SK-N-SH (cell line): ENCODE data around the gene SLC16A5. TPM values are rescaled to one million over a fixed set of nuclear protein-coding genes. Genes with fewer than 3 reads are reported as not detected.

Experiments
- CTCF ChIA-PET: fragments of 300-600, 350-600 bp; formaldehyde crosslinking; extraction: SDS; loops from one replicate; lab custom pipeline; 2021; lab: Yijun Ruan, JAX
- POLR2A ChIA-PET: fragments of 350-600 bp; sonication (Branson Sonifier 250); formaldehyde crosslinking; extraction: SDS; loops from one replicate; lab custom pipeline; 2020; ENCODE audit warnings: antibody characterized with exemption, inconsistent platforms; lab: Yijun Ruan, JAX
- DNase-seq: peaks from one replicate; pipeline ENCODE4 v3.0.0; 2012
- H2AFZ ChIP-seq: fragments of 200-600 bp; sonication (generic); 2 replicates; pipeline ENCODE4 v1.8.1; 2016; ENCODE audit warnings: antibody characterized with exemption, mild to moderate bottlenecking, low read depth
- H3F3A ChIP-seq: fragments of 200-600 bp; sonication (generic); replicated peaks from 2 replicates; pipeline ENCODE3; 2016; ENCODE audit warnings: antibody characterized with exemption, mild to moderate bottlenecking; ENCODE audit not compliant: insufficient read depth
- H3K27ac ChIP-seq, 2 experiments: fragments of 200-500 bp in 1 of 2; fragments of 200-600 bp in 1 of 2; sonication (Bioruptor generic) in 1 of 2; sonication (generic), shearing (Covaris generic) in 1 of 2; 2 replicates each; pipeline versions ENCODE4 v1.5.1 to v1.6.1; 2014 to 2016; ENCODE audit warnings: low read depth in 2 of 2, inconsistent platforms in 1 of 2, low read length in 1 of 2, mild to moderate bottlenecking in 1 of 2, mixed read lengths in 1 of 2
- H3K27me3 ChIP-seq: fragments of 200-600 bp; sonication (generic), shearing (Covaris generic); 2 replicates; pipeline ENCODE4 v1.6.1; 2016; ENCODE audit warnings: mixed run types; ENCODE audit not compliant: insufficient read depth
- H3K36me3 ChIP-seq, 2 experiments: fragments of 200-500 bp in 1 of 2; fragments of 200-600 bp in 1 of 2; sonication (Bioruptor generic) in 1 of 2; sonication (generic) in 1 of 2; replicated peaks in 1 of 2; 2 replicates each; pipeline versions ENCODE3 to v1.5.1; 2014 to 2016; ENCODE audit warnings: low read length in 1 of 2, mild to moderate bottlenecking in 1 of 2; ENCODE audit not compliant: insufficient read depth in 2 of 2, control insufficient read depth in 1 of 2
- H3K4me1 ChIP-seq, 2 experiments: fragments of 200-500 bp in 1 of 2; fragments of 200-600 bp in 1 of 2; sonication (Bioruptor generic) in 1 of 2; sonication (generic), shearing (Covaris generic) in 1 of 2; 2 replicates each; pipeline versions ENCODE4 v1.5.1 to v1.6.1; 2014 to 2016; ENCODE audit warnings: low read depth in 1 of 2, low read length in 1 of 2, mixed run types in 1 of 2; ENCODE audit not compliant: insufficient read depth in 2 of 2, control insufficient read depth in 1 of 2
- H3K4me2 ChIP-seq: fragments of 200-600 bp; sonication (generic), shearing (Covaris generic); 2 replicates; pipeline ENCODE4 v1.6.1; 2017; ENCODE audit warnings: mixed run types
- H3K4me3 ChIP-seq, 2 experiments: fragments of 200-500 bp in 1 of 2; fragments of 200-600 bp in 1 of 2; sonication (Bioruptor generic) in 1 of 2; sonication (generic), shearing (Covaris generic) in 1 of 2; 2 replicates each; pipeline versions ENCODE4 v1.5.1 to v1.8.1; 2014 to 2016; ENCODE audit warnings: low read depth in 2 of 2, inconsistent platforms in 1 of 2, low read length in 1 of 2, mild to moderate bottlenecking in 1 of 2, mixed read lengths in 1 of 2, moderate library complexity in 1 of 2
- H3K79me2 ChIP-seq: fragments of 200-600 bp; sonication (generic); 2 replicates; pipeline ENCODE4 v1.8.1; 2017; ENCODE audit warnings: mild to moderate bottlenecking; ENCODE audit not compliant: insufficient read depth
- H3K9ac ChIP-seq: fragments of 200-600 bp; sonication (generic); 2 replicates; pipeline ENCODE4 v1.6.1; 2017; ENCODE audit warnings: mixed run types
- H3K9me2 ChIP-seq: fragments of 200-600 bp; sonication (generic); 2 replicates; pipeline ENCODE4 v1.6.1; 2017; ENCODE audit warnings: mixed run types
- H3K9me3 ChIP-seq: fragments of 200-600 bp; sonication (generic); 2 replicates; pipeline ENCODE4 v1.6.1; 2017; ENCODE audit warnings: mixed run types, mild to moderate bottlenecking, moderate library complexity
- H4K20me1 ChIP-seq: fragments of 200-600 bp; sonication (generic); 2 replicates; pipeline ENCODE4 v1.6.1; 2017; ENCODE audit warnings: mild to moderate bottlenecking, mixed run types; ENCODE audit not compliant: insufficient read depth
- EP300 ChIP-seq, 2 experiments: IDR thresholded peaks; 2 replicates each; pipeline versions ENCODE4 v1.4.0 to v1.6.1; 2012; ENCODE audit warnings: borderline replicate concordance in 1 of 2, low read depth in 1 of 2, low read length in 1 of 2
- EZH2phosphoT487 ChIP-seq: fragments of 200-600 bp; sonication (generic); IDR thresholded peaks from 2 replicates; pipeline ENCODE4 v1.6.1; 2017; ENCODE audit warnings: low read depth, mixed run types, mild to moderate bottlenecking, antibody characterized with exemption, moderate library complexity, borderline replicate concordance
- FOSL2 ChIP-seq: IDR thresholded peaks from 2 replicates; pipeline ENCODE4 v1.4.0; 2012; ENCODE audit warnings: low read depth, mild to moderate bottlenecking, moderate library complexity, borderline replicate concordance
- GABPA ChIP-seq: IDR thresholded peaks from 2 replicates; pipeline ENCODE4 v1.4.0; 2012; ENCODE audit warnings: low read depth, mild to moderate bottlenecking
- GATA2 ChIP-seq: sonication (generic); formaldehyde crosslinking; IDR thresholded peaks from 2 replicates; pipeline ENCODE4 v1.5.0; 2020; ENCODE audit warnings: mild to moderate bottlenecking, missing genetic modification reagents
- JUND ChIP-seq: IDR thresholded peaks from 2 replicates; pipeline ENCODE4 v1.4.0; 2012
- MEF2A ChIP-seq: IDR thresholded peaks from 2 replicates; pipeline ENCODE4 v1.4.0; 2012; ENCODE audit warnings: low read depth, borderline replicate concordance
- MXI1 ChIP-seq: IDR thresholded peaks from 2 replicates; pipeline ENCODE4 v1.6.1; 2012; ENCODE audit warnings: mild to moderate bottlenecking, low read depth, low read length, improper control_type of control experiment
- RCOR1 ChIP-seq: fragments of 150-350 bp; IDR thresholded peaks from 2 replicates; pipeline ENCODE4 v1.6.1; 2017; ENCODE audit warnings: antibody characterized with exemption, low read length
- RFX5 ChIP-seq: IDR thresholded peaks from 2 replicates; pipeline ENCODE4 v1.6.1; 2012; ENCODE audit warnings: mild to moderate bottlenecking, improper control_type of control experiment, low read length
- RXRA ChIP-seq: IDR thresholded peaks from 2 replicates; pipeline ENCODE4 v1.4.0; 2012; ENCODE audit warnings: low read depth, mild to moderate bottlenecking, borderline replicate concordance
- SIN3A ChIP-seq: IDR thresholded peaks from 2 replicates; pipeline ENCODE4 v1.6.1; 2012; ENCODE audit warnings: low read depth, mild to moderate bottlenecking, low read length, moderate library complexity, borderline replicate concordance
- TEAD4 ChIP-seq: IDR thresholded peaks from 2 replicates; pipeline ENCODE4 v1.4.0; 2012; ENCODE audit warnings: mild to moderate bottlenecking, borderline replicate concordance; ENCODE audit not compliant: insufficient read depth
- YY1 ChIP-seq: IDR thresholded peaks from 2 replicates; pipeline ENCODE4 v1.4.0; 2012; ENCODE audit warnings: low read depth, mild to moderate bottlenecking
- ZBTB33 ChIP-seq: IDR thresholded peaks from 2 replicates; pipeline ENCODE4 v1.4.0; 2012; ENCODE audit warnings: low read depth, borderline replicate concordance
- WGBS: methylation state at CpG from one replicate; pipeline ENCODE4 v1.1.6; 2017; ENCODE audit warnings: low lambda C conversion rate; 5-methylcytosine and 5-hydroxymethylcytosine counted together
- polyA plus RNA-seq, 3 experiments: library from polyadenylated mRNA; depleted of rRNA; stranded (reverse); fragments of >200 nt; gene quantifications; 2 replicates each; pipeline ENCODE4 v1.2.3, GENCODE V29; 2012
- TF ChIP-seq, protein P1 (sequence below): fragments of 150-350 bp; IDR thresholded peaks from 2 replicates; pipeline ENCODE4 v1.6.1; 2017; ENCODE audit warnings: antibody characterized with exemption, low read length, low read depth, borderline replicate concordance
- TF ChIP-seq, protein P2 (sequence below): IDR thresholded peaks from 2 replicates; pipeline ENCODE4; 2012
- TF ChIP-seq, protein P3 (sequence below): fragments of 200-600 bp; sonication (generic); IDR thresholded peaks from 2 replicates; pipeline ENCODE4 v1.6.1; 2017; ENCODE audit warnings: antibody characterized with exemption, mild to moderate bottlenecking, moderate library complexity

SLC16A5 gene
- polyA plus RNA-seq, 1 of the 3 experiments (the other 2 are of a cell fraction) = 0.03 TPM

DNA sequence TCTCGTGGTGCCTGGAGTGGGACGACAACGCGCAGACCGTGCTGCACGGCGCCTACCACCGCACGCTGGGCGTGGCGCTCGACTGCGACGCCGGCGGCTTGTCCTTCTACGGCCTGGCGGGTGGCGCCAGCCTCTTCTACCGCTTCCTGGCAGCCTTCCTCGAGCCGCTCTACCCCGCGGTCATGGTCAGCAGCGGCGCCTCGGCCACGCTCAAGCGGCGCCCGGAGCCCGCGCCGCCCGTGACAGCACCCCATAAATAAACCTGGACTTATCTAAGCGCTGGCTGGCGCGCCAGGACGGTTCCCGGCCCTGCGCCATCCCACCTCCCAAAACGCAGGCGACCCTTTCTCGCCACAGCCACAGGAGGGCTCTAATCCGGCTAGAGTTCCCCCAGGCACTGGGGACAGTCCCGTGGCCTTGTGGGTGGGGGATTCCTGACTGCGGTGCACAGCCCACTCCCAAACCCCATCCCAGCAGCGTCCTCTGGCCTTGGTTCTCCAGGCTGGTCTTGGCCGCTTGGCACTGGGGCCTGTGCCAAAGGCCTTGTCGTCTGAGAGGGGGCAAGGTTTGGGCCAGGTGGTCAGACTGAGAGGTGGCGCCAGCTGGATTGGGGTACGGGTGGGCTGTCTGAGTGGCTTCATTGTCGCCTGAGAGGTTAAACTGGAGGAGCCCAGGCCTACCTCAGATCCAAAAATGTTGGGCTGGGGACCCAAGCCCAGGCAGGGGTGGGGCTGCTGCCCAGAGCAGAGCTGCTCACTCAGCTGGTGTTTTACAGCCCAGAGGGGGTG, 10.1 kb upstream of the SLC16A5 start:
- TF ChIP-seq SIN3A (no peak), RFX5 (no peak), ZBTB33 (no peak), MEF2A (no peak), GABPA (no peak), EP300 (IDR thresholded peaks at IDR 0.05; ENCODE audit: borderline replicate concordance in 1 of 2, low read depth in 1 of 2, low read length in 1 of 2) (no peak), RXRA (no peak), EZH2phosphoT487 (no peak), GATA2 (no peak), MXI1 (no peak), RCOR1 (no peak)
- TF ChIP-seq, all 33 proteins: peak for 0
- Histone ChIP-seq H3K4me2 (0 out of 2 replicates have a peak overlapping the region, but pooled peaks have one; percentile 49), H3K27ac (no peak overlapping the region), H4K20me1 (no peaks in the 10 kb centered on the region), H3K36me3 (no peaks in the 10 kb centered on the region), H3K79me2 (no peaks in the 10 kb centered on the region), H2AFZ (no peak overlapping the region), H3F3A (peaks cover 4% of the 10 kb centered on the region), H3K4me1 (peaks cover 5 to 18% of the 10 kb centered on the region in 2 experiments; a peak in 3 of 4 replicates), H3K9me3 (no peaks in the 10 kb centered on the region), H3K9ac (no peak overlapping the region), H3K9me2 (no peaks in the 10 kb centered on the region), H3K4me3 (no peak overlapping the region), H3K27me3 (no peaks in the 10 kb centered on the region)
- DNase-seq = no peak
- ChIA-PET POLR2A (no interaction called here), CTCF (interaction anchor here (1.5 to 2.6 kb wide), 4 partner anchors 15 to 36 kb away, joined by 3 to 16 read pairs (median 6); no protein-coding TSS in a partner anchor)
- WGBS = 94% methylated on average over 46 of the region's 53 CpGs

- CTCF ChIA-PET = interaction anchor here (1.0 to 2.6 kb wide), 4 partner anchors 9 to 35 kb away, joined by 4 to 16 read pairs (median 6); no protein-coding TSS in a partner anchor
- no peaks in the 10 kb centered on the region for H3K27me3 ChIP-seq
- H3K9ac ChIP-seq = no peak overlapping the region
- 52% methylated on average over 17 of the region's 17 CpGs for WGBS
- H3K4me1 ChIP-seq = peaks cover 5 to 18% of the 10 kb centered on the region in 2 experiments; a peak in 3 of 4 replicates
- peak overlapping the region in 1 of 2 experiments; percentile 38; a peak in 1 of 4 replicates for H3K27ac ChIP-seq
- H3K9me2 ChIP-seq = no peaks in the 10 kb centered on the region
- peaks cover 4% of the 10 kb centered on the region for H3F3A ChIP-seq
- peak overlapping the region; percentile 76 for H2AFZ ChIP-seq
- POLR2A ChIA-PET = interaction anchor here (0.6 kb wide), 1 partner anchor 53 kb away, joined by 3 read pairs; the partner anchor contains the start of gene NT5C
- H3K79me2 ChIP-seq = no peaks in the 10 kb centered on the region
- no peaks in the 10 kb centered on the region for H4K20me1 ChIP-seq
- H3K9me3 ChIP-seq = no peaks in the 10 kb centered on the region
- no peaks in the 10 kb centered on the region for H3K36me3 ChIP-seq
- peak overlapping the region; percentile 49 for H3K4me2 ChIP-seq
- DNase-seq = no peak
- H3K4me3 ChIP-seq = no peak overlapping the region
- no peak for TF ChIP-seq RCOR1
- TF ChIP-seq EZH2phosphoT487 = no peak
- peak; percentile 51; the same call in 1 of the 2 replicates for TF ChIP-seq TEAD4
- no peak for TF ChIP-seq GATA2
- TF ChIP-seq YY1 = no peak
- TF ChIP-seq FOSL2 = peak; percentile 85
- TF ChIP-seq, protein P1, sequence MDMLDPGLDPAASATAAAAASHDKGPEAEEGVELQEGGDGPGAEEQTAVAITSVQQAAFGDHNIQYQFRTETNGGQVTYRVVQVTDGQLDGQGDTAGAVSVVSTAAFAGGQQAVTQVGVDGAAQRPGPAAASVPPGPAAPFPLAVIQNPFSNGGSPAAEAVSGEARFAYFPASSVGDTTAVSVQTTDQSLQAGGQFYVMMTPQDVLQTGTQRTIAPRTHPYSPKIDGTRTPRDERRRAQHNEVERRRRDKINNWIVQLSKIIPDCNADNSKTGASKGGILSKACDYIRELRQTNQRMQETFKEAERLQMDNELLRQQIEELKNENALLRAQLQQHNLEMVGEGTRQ = no peak
- TF ChIP-seq JUND = no peak; the same call in 1 of the 2 replicates
- TF ChIP-seq, protein P2, sequence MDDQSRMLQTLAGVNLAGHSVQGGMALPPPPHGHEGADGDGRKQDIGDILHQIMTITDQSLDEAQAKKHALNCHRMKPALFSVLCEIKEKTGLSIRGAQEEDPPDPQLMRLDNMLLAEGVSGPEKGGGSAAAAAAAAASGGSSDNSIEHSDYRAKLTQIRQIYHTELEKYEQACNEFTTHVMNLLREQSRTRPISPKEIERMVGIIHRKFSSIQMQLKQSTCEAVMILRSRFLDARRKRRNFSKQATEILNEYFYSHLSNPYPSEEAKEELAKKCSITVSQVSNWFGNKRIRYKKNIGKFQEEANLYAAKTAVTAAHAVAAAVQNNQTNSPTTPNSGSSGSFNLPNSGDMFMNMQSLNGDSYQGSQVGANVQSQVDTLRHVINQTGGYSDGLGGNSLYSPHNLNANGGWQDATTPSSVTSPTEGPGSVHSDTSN = no peak
- TF ChIP-seq, protein P3, sequence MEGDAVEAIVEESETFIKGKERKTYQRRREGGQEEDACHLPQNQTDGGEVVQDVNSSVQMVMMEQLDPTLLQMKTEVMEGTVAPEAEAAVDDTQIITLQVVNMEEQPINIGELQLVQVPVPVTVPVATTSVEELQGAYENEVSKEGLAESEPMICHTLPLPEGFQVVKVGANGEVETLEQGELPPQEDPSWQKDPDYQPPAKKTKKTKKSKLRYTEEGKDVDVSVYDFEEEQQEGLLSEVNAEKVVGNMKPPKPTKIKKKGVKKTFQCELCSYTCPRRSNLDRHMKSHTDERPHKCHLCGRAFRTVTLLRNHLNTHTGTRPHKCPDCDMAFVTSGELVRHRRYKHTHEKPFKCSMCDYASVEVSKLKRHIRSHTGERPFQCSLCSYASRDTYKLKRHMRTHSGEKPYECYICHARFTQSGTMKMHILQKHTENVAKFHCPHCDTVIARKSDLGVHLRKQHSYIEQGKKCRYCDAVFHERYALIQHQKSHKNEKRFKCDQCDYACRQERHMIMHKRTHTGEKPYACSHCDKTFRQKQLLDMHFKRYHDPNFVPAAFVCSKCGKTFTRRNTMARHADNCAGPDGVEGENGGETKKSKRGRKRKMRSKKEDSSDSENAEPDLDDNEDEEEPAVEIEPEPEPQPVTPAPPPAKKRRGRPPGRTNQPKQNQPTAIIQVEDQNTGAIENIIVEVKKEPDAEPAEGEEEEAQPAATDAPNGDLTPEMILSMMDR = no peak
These were observed 9.3 kb upstream of the SLC16A5 start for GRCh38 chr17:75078284-75079022.
